ENCODE data around the gene GCNT1.

GCNT1 gene

GRCh38 chr9:76451234-76451633, 7.7 kb upstream of the GCNT1 start:
- no peaks in the 10 kb centered on the region for H3K9me2 ChIP-seq (replicated peaks; ENCODE audit: low read depth, low read length)
- TF ChIP-seq CTCF (conservative IDR thresholded peaks at IDR 0.05; ENCODE audit: low read length) (no peak), EZH2phosphoT487 (IDR thresholded peaks at IDR 0.05; ENCODE audit: borderline replicate concordance) (no peak)
- no peak overlapping the region for H3K4me3 ChIP-seq (ENCODE audit: low read length, poor library complexity, severe bottlenecking)
- no peak overlapping the region for H3K4me2 ChIP-seq (ENCODE audit: low read depth, low read length, poor library complexity, severe bottlenecking)
- peaks cover 36% of the 10 kb centered on the region for H3K4me1 ChIP-seq (ENCODE audit: insufficient read depth, low read length, poor library complexity, severe bottlenecking)
- no peaks in the 10 kb centered on the region for H3K36me3 ChIP-seq (ENCODE audit: insufficient read depth, low read length)
- H4K20me1 ChIP-seq (ENCODE audit: insufficient read depth, low read length, poor library complexity, severe bottlenecking), result no peaks in the 10 kb centered on the region
- H3K79me2 ChIP-seq (ENCODE audit: insufficient read depth, low read length), result no peaks in the 10 kb centered on the region
- no peaks in the 10 kb centered on the region; the same call in 1 of the 2 replicates for H3K9me3 ChIP-seq (ENCODE audit: insufficient read depth, low read depth, low read length)
- no peaks in the 10 kb centered on the region for H3K27me3 ChIP-seq (ENCODE audit: insufficient read depth, low read length, poor library complexity, severe bottlenecking)
- H3K9ac ChIP-seq (ENCODE audit: low read depth, low read length, poor library complexity, severe bottlenecking), result no peak overlapping the region
- H3F3A ChIP-seq (ENCODE audit: low read depth), result peaks cover 8% of the 10 kb centered on the region; the same call in 1 of the 2 replicates
- no peak overlapping the region for H2AFZ ChIP-seq (ENCODE audit: low read length)

GRCh38 chr9:76452839-76453238, 6.1 kb upstream of the GCNT1 start:
- Histone ChIP-seq H3K4me1 (ENCODE audit: insufficient read depth, low read length, poor library complexity, severe bottlenecking) (peaks cover 43% of the 10 kb centered on the region), H3K9me3 (ENCODE audit: insufficient read depth, low read depth, low read length) (no peaks in the 10 kb centered on the region; the same call in 1 of the 2 replicates), H3F3A (ENCODE audit: low read depth) (peaks cover 13% of the 10 kb centered on the region), H3K79me2 (ENCODE audit: insufficient read depth, low read length) (no peaks in the 10 kb centered on the region), H3K9me2 (replicated peaks; ENCODE audit: low read depth, low read length) (no peaks in the 10 kb centered on the region), H3K9ac (ENCODE audit: low read depth, low read length, poor library complexity, severe bottlenecking) (no peak overlapping the region), H3K4me3 (ENCODE audit: low read length, poor library complexity, severe bottlenecking) (no peak overlapping the region), H3K4me2 (ENCODE audit: low read depth, low read length, poor library complexity, severe bottlenecking) (no peak overlapping the region), H2AFZ (ENCODE audit: low read length) (no peak overlapping the region), H3K27me3 (ENCODE audit: insufficient read depth, low read length, poor library complexity, severe bottlenecking) (no peaks in the 10 kb centered on the region), H4K20me1 (ENCODE audit: insufficient read depth, low read length, poor library complexity, severe bottlenecking) (no peaks in the 10 kb centered on the region), H3K36me3 (ENCODE audit: insufficient read depth, low read length) (no peaks in the 10 kb centered on the region)
- TF ChIP-seq CTCF (conservative IDR thresholded peaks at IDR 0.05; ENCODE audit: low read length), result no peak
- no peak for TF ChIP-seq EZH2phosphoT487 (IDR thresholded peaks at IDR 0.05; ENCODE audit: borderline replicate concordance)

- H3K36me3 ChIP-seq (ENCODE audit: insufficient read depth, low read length), result no peaks in the 10 kb centered on the region
- no peaks in the 10 kb centered on the region; the same call in 1 of the 2 replicates for H3K9me3 ChIP-seq (ENCODE audit: insufficient read depth, low read depth, low read length)
- H3K79me2 ChIP-seq (ENCODE audit: insufficient read depth, low read length), result peaks cover 5% of the 10 kb centered on the region; the same call in 1 of the 2 replicates
- no peak overlapping the region for H3K9ac ChIP-seq (ENCODE audit: low read depth, low read length, poor library complexity, severe bottlenecking)
- H3K4me3 ChIP-seq (ENCODE audit: low read length, poor library complexity, severe bottlenecking), result no peak overlapping the region
- peaks cover 13% of the 10 kb centered on the region for H3F3A ChIP-seq (ENCODE audit: low read depth)
- H3K27me3 ChIP-seq (ENCODE audit: insufficient read depth, low read length, poor library complexity, severe bottlenecking), result no peaks in the 10 kb centered on the region
- peaks cover 48% of the 10 kb centered on the region for H3K4me1 ChIP-seq (ENCODE audit: insufficient read depth, low read length, poor library complexity, severe bottlenecking)
- no peaks in the 10 kb centered on the region for H3K9me2 ChIP-seq (replicated peaks; ENCODE audit: low read depth, low read length)
- H4K20me1 ChIP-seq (ENCODE audit: insufficient read depth, low read length, poor library complexity, severe bottlenecking), result no peaks in the 10 kb centered on the region
- no peak overlapping the region for H2AFZ ChIP-seq (ENCODE audit: low read length)
- TF ChIP-seq EZH2phosphoT487 (IDR thresholded peaks at IDR 0.05; ENCODE audit: borderline replicate concordance) (no peak), CTCF (conservative IDR thresholded peaks at IDR 0.05; ENCODE audit: low read length) (no peak)
- no peak overlapping the region for H3K4me2 ChIP-seq (ENCODE audit: low read depth, low read length, poor library complexity, severe bottlenecking)
These were observed 5.2 kb upstream of the GCNT1 start for GRCh38 chr9:76453785-76454184.
